Liver (tissue), 9 donors: Measurements from ENCODE around the gene THRAP3. TPM values are rescaled to one million over a fixed set of nuclear protein-coding genes. Genes with fewer than 3 reads are reported as not detected.

ENCODE experiments used
- DNase-seq: peaks from one replicate; pipeline ENCODE4 v3.0.0-alpha.2; 2017; ENCODE audit warnings: low spot score
- H3K27ac ChIP-seq, 2 donors: one replicate each; pipeline ENCODE4 v1.7.0; 2013; ENCODE audit warnings: inconsistent platforms in 2 of 2, low read length in 2 of 2, control low read depth in 1 of 2, low read depth in 1 of 2, mild to moderate bottlenecking in 1 of 2
- H3K27me3 ChIP-seq, 4 donors: one replicate each; pipeline versions ENCODE4 v1.6.1 to v1.7.0; 2013; ENCODE audit warnings: low read length in 3 of 4, inconsistent platforms in 1 of 4, mild to moderate bottlenecking in 1 of 4, moderate library complexity in 1 of 4; ENCODE audit not compliant: control insufficient read depth in 4 of 4, insufficient read depth in 4 of 4
- H3K36me3 ChIP-seq, 4 donors: one replicate each; pipeline versions ENCODE4 v1.6.1 to v1.7.0; 2013; ENCODE audit warnings: low read length in 3 of 4, mild to moderate bottlenecking in 3 of 4, low read depth in 1 of 4, moderate library complexity in 1 of 4; ENCODE audit not compliant: control insufficient read depth in 4 of 4, insufficient read depth in 3 of 4
- H3K4me1 ChIP-seq, 4 donors: one replicate each; pipeline versions ENCODE4 v1.6.1 to v1.7.0; 2013; ENCODE audit warnings: low read length in 3 of 4, mild to moderate bottlenecking in 3 of 4, moderate library complexity in 1 of 4; ENCODE audit not compliant: control insufficient read depth in 4 of 4, insufficient read depth in 4 of 4
- H3K4me3 ChIP-seq, 3 donors: one replicate each; pipeline versions ENCODE4 v1.6.1 to v1.7.0; 2013; ENCODE audit warnings: low read length in 3 of 3, control low read depth in 1 of 3, low read depth in 1 of 3, mild to moderate bottlenecking in 1 of 3
- H3K9ac ChIP-seq, 2 donors: one replicate each; pipeline ENCODE4 v1.7.0; 2013; ENCODE audit warnings: low read length in 2 of 2, mild to moderate bottlenecking in 2 of 2, moderate library complexity in 2 of 2, control low read depth in 1 of 2, low read depth in 1 of 2
- H3K9me3 ChIP-seq, 4 donors: one replicate each; pipeline versions ENCODE4 v1.6.1 to v1.7.0; 2013; ENCODE audit warnings: low read length in 3 of 4; ENCODE audit not compliant: control insufficient read depth in 4 of 4
- CTCF ChIP-seq: fragments of 150-350 bp; IDR thresholded peaks from 2 replicates; pipeline ENCODE4 v1.5.1; 2017; ENCODE audit warnings: improper control_type of control experiment, low read depth, low read length; ENCODE audit not compliant: missing input control
- EGR1 ChIP-seq, 2 donors: IDR thresholded peaks; 2 replicates each; pipeline ENCODE4 v1.6.1; 2016 to 2018; ENCODE audit warnings: antibody characterized with exemption in 2 of 2, low read depth in 2 of 2
- FOXA1 ChIP-seq: IDR thresholded peaks from 2 replicates; pipeline ENCODE4 v1.6.1; 2016; ENCODE audit warnings: antibody characterized with exemption
- FOXA2 ChIP-seq: IDR thresholded peaks from 2 replicates; pipeline ENCODE4 v1.6.1; 2016; ENCODE audit warnings: antibody characterized with exemption
- GABPA ChIP-seq, 2 donors: IDR thresholded peaks in 1 of 2; conservative IDR thresholded peaks in 1 of 2; 2 replicates each; pipeline ENCODE4 v1.6.1; 2016; ENCODE audit warnings: antibody characterized with exemption in 2 of 2, mild to moderate bottlenecking in 1 of 2, moderate library complexity in 1 of 2
- HNF4A ChIP-seq, 2 donors: conservative IDR thresholded peaks; 2 replicates each; pipeline ENCODE4 v1.6.1; 2016; ENCODE audit warnings: antibody characterized with exemption in 2 of 2, mild to moderate bottlenecking in 2 of 2
- JUND ChIP-seq, 2 donors: IDR thresholded peaks; 2 replicates each; pipeline ENCODE4 v1.6.1; 2016; ENCODE audit warnings: antibody characterized with exemption in 2 of 2
- MAX ChIP-seq: IDR thresholded peaks from 2 replicates; pipeline ENCODE4 v1.6.1; 2016; ENCODE audit warnings: antibody characterized with exemption
- NR2F2 ChIP-seq: IDR thresholded peaks from 2 replicates; pipeline ENCODE4 v1.6.1; 2016; ENCODE audit warnings: antibody characterized with exemption
- REST ChIP-seq: IDR thresholded peaks from 2 replicates; pipeline ENCODE4 v1.6.1; 2016; ENCODE audit warnings: antibody characterized with exemption, mild to moderate bottlenecking
- RXRA ChIP-seq, 2 donors: IDR thresholded peaks; 2 replicates each; pipeline ENCODE4 v1.6.1; 2017 to 2018; ENCODE audit warnings: antibody characterized with exemption in 2 of 2, mild to moderate bottlenecking in 1 of 2
- SP1 ChIP-seq: IDR thresholded peaks from 2 replicates; pipeline ENCODE4 v1.6.1; 2018; ENCODE audit warnings: antibody characterized with exemption, mild to moderate bottlenecking
- TAF1 ChIP-seq: conservative IDR thresholded peaks from 2 replicates; pipeline ENCODE4 v1.6.1; 2016; ENCODE audit warnings: antibody characterized with exemption, mild to moderate bottlenecking
- YY1 ChIP-seq: IDR thresholded peaks from 2 replicates; pipeline ENCODE4 v1.6.1; 2016; ENCODE audit warnings: antibody characterized with exemption, mild to moderate bottlenecking
- WGBS: extraction: QIAGEN DNeasy Blood & Tissue Kit; methylation state at CpG from one replicate; pipeline ENCODE4 v1.1.7; 2013; 5-methylcytosine and 5-hydroxymethylcytosine counted together
- polyA plus RNA-seq, 2 donors: library from polyadenylated mRNA; stranded (reverse) in 1 of 2; unstranded in 1 of 2; fragments of 200-250 nt in 1 of 2; fragments of >200 nt in 1 of 2; fragmentation: Nextera tagmentation in 1 of 2; extraction: Ambion mirVana in 1 of 2; gene quantifications; one replicate each; pipeline versions ENCODE4 v1.2.1 to v1.2.3, GENCODE V29; 2013 to 2015
- total RNA-seq, 2 donors: library from RNA; depleted of rRNA; stranded (reverse); fragments of >200 nt; gene quantifications; one replicate each; pipeline ENCODE4 v1.2.3, GENCODE V29; 2014
- TF ChIP-seq, protein P1 (sequence below): IDR thresholded peaks from 2 replicates; pipeline ENCODE4 v1.6.1; 2016; ENCODE audit warnings: antibody characterized with exemption
- donor health status: healthy.
- donor health status: healthy.
- donor health status: healthy.
- donor health status: healthy.
- donor health status: healthy.

Gene THRAP3
- total and polyA plus RNA-seq, 4 donors: 21.3 to 55.1 (median 45.8) TPM

DNA sequence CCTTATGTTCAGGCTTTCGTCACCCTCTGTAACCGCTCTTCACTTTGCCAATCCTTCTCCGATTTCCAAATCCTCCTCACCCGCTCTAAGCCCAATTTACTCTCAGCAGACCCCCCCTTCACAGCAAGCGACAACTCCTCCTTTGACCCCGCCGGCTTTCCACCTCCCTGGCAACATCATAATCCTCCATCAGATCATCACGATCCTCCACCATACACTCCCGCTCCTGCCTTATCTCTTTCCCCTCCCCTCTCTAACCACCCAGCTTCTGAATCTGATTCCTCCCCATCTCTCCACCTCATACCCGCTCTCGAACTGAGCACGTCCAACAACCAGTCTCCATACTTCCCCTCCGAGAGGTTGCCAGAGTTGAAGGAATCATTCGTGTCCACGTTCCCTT lies 106.7 kb downstream of the THRAP3 start:
- H3K9me3 ChIP-seq: no peaks in the 10 kb centered on the region
- H3K9ac ChIP-seq: no peak overlapping the region
- 93% methylated on average over 15 of the region's 15 CpGs for WGBS
- TF ChIP-seq SP1 (no peak), EGR1 (IDR thresholded peaks at IDR 0.05; ENCODE audit: low read depth in 2 of 2) (no peak), RXRA (IDR thresholded peaks at IDR 0.05) (no peak), YY1 (no peak), JUND (IDR thresholded peaks at IDR 0.05) (no peak), CTCF (no peak), GABPA (IDR thresholded peaks at IDR 0.05 in 1 of 2, conservative IDR thresholded peaks at IDR 0.05 in 1 of 2) (no peak), MAX (no peak)
- TF ChIP-seq, protein P1, sequence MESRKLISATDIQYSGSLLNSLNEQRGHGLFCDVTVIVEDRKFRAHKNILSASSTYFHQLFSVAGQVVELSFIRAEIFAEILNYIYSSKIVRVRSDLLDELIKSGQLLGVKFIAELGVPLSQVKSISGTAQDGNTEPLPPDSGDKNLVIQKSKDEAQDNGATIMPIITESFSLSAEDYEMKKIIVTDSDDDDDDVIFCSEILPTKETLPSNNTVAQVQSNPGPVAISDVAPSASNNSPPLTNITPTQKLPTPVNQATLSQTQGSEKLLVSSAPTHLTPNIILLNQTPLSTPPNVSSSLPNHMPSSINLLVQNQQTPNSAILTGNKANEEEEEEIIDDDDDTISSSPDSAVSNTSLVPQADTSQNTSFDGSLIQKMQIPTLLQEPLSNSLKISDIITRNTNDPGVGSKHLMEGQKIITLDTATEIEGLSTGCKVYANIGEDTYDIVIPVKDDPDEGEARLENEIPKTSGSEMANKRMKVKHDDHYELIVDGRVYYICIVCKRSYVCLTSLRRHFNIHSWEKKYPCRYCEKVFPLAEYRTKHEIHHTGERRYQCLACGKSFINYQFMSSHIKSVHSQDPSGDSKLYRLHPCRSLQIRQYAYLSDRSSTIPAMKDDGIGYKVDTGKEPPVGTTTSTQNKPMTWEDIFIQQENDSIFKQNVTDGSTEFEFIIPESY: no peak
- H3K4me3 ChIP-seq: no peak overlapping the region
- H3K4me1 ChIP-seq: no peaks in the 10 kb centered on the region
- no peak overlapping the region for H3K27ac ChIP-seq
- no peaks in the 10 kb centered on the region for H3K36me3 ChIP-seq
- H3K27me3 ChIP-seq: no peaks in the 10 kb centered on the region
- no peak for DNase-seq

DNA sequence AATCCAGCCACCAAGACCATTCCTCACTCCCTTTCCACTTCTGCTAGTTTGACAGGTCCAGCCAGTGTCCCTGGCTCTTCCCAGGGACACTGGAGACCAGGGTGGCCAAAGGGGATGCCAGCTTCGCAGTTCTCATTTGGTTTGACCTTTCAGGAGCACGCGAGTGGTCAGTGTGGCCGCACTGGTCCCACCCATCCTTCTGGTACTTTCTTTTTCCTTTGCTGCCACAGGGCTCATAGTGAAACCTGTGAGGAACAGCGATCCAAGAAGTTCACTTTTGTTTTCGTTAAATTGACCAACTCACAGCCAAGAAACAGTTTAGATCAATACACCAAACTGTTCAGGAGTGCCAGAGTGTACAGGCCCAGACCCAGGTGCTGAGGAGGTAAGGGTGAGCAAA lies 113.6 kb downstream of the THRAP3 start:
- H3K4me3 ChIP-seq: no peak overlapping the region
- 66% methylated on average over 6 of the region's 6 CpGs for WGBS
- no peak for DNase-seq
- no peak for TF ChIP-seq GABPA (IDR thresholded peaks at IDR 0.05 in 1 of 2, conservative IDR thresholded peaks at IDR 0.05 in 1 of 2)
- TF ChIP-seq JUND (IDR thresholded peaks at IDR 0.05): no peak
- TF ChIP-seq, protein P1: no peak
- no peak for TF ChIP-seq FOXA1
- no peak for TF ChIP-seq YY1
- no peak for TF ChIP-seq SP1
- TF ChIP-seq FOXA2: no peak
- no peak for TF ChIP-seq TAF1
- no peak for TF ChIP-seq EGR1 (IDR thresholded peaks at IDR 0.05; ENCODE audit: low read depth in 2 of 2)
- no peak for TF ChIP-seq REST
- no peak for TF ChIP-seq NR2F2
- no peak for TF ChIP-seq RXRA (IDR thresholded peaks at IDR 0.05)
- no peak for TF ChIP-seq HNF4A (conservative IDR thresholded peaks at IDR 0.05)
- H3K4me1 ChIP-seq: peaks cover 0 to 2% (median under 1%) of the 10 kb centered on the region in 4 donors
- peaks cover 0 to 24% (median 5%) of the 10 kb centered on the region in 4 donors for H3K36me3 ChIP-seq
- no peak overlapping the region for H3K27ac ChIP-seq
- H3K9ac ChIP-seq: no peak overlapping the region
- no peaks in the 10 kb centered on the region for H3K27me3 ChIP-seq
- no peaks in the 10 kb centered on the region for H3K9me3 ChIP-seq
